ENCODE measurements around the gene YIF1A. TPM values are rescaled to one million over a fixed set of nuclear protein-coding genes. Genes with fewer than 3 reads are reported as not detected.
"Not testable (repeated sequence)": the region's sequence is repeated elsewhere in the genome, so short reads cannot be mapped to it uniquely, and the experiment has no call there.

The YIF1A gene
- polyA plus RNA-seq, 1 donor from 2014 or later = 72.5 TPM

GRCh38 chr11:66277471-66278362, 11.2 kb downstream of the YIF1A start, which contains the start of gene CNIH2:
Gene CNIH2, plus strand, starts transcription at chr11:66278175. Its CDS starts 282 bp downstream, at chr11:66278457.
- Mint-ChIP-seq H3K4me3 (peak within 1 kb of the TSS; percentile 55 to 72 (median 64)), H3K36me3 (peaks cover 3% of the 10 kb centered on the region), H3K4me1 (peaks cover 14 to 19% (median 17%) of the 10 kb centered on the region in 3 donors), H3K9me3 (no peaks in the 10 kb centered on the region), H3K27me3 (peaks cover 4% of the 10 kb centered on the region), H3K27ac (peak within 1 kb of the TSS in 1 of 3 donors; percentile 68)

- H3K9me3 Mint-ChIP-seq, H3K27me3 Mint-ChIP-seq, H3K36me3 Mint-ChIP-seq: not testable (repeated sequence)
- Mint-ChIP-seq H3K4me3 (peak overlapping the region; percentile 39 to 71 (median 62)), H3K27ac (peak overlapping the region in 1 of 3 donors; percentile 68), H3K4me1 (peaks cover 7 to 14% (median 13%) of the 10 kb centered on the region in 3 donors)
Measured at GRCh38 chr11:66277064-66277463, 11.9 kb downstream of the YIF1A start.

DNA sequence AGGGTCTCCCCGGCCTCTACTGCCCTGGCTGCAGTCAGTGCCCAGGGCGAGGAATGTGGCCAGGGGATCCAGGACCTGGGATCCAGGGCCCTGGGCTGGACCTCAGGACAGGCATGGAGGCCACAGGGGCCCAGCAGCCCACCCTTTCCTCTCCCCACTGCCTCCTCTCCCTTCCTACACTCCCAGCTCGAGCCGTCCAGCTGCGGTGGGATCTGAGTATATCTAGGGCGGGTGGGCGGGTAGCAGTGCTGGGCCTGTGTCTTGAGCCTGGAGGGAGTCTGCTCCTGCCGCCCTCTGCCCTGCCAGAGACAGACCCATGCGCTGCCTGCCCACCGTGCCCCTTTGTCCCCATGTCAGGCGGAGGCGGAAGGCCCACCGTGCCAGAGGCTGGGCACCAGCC, 12.3 kb downstream of the YIF1A start:
- peaks cover 5 to 11% (median 10%) of the 10 kb centered on the region in 3 donors for H3K4me1 Mint-ChIP-seq
- H3K9me3 Mint-ChIP-seq, H3K36me3 Mint-ChIP-seq, H3K27me3 Mint-ChIP-seq: not testable (repeated sequence)
- H3K27ac Mint-ChIP-seq = peak overlapping the region in 1 of 3 donors; percentile 71
- peak overlapping the region in 2 of 4 donors; percentile 39 to 70 for H3K4me3 Mint-ChIP-seq

GRCh38 chr11:66275984-66276612, 12.8 kb downstream of the YIF1A start:
- peaks cover 4% of the 10 kb centered on the region for H3K27me3 Mint-ChIP-seq
- H3K4me1 Mint-ChIP-seq = peaks cover 2 to 6% (median 5%) of the 10 kb centered on the region in 3 donors
- peak overlapping the region in 2 of 4 donors; percentile 50 to 61 for H3K4me3 Mint-ChIP-seq
- peak overlapping the region in 1 of 3 donors; percentile 71 for H3K27ac Mint-ChIP-seq
- H3K9me3 Mint-ChIP-seq = no peaks in the 10 kb centered on the region
- H3K36me3 Mint-ChIP-seq = peaks cover 5% of the 10 kb centered on the region

DNA sequence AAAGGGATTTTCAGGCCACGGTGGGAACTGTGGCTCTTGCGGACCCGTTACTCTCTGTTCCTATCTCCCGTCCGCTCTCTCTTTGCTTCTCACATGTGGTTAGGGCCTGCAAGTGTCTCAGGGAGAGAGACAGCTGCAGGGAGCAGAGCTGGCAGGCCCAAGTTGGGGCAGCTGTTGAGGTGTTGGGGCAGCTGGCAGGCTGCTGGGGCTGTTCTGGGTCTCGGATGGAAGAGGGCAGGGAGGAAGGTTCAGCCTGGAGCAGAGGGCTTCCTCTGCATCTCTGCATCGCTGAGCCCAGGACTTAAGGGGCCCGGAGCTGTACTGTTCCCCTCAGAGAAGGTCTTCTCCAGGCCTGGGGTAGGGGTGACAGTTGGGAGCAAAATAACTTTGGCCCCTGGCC, 13.5 kb downstream of the YIF1A start:
- Mint-ChIP-seq H3K9me3 (no peaks in the 10 kb centered on the region), H3K27me3 (peaks cover 4% of the 10 kb centered on the region), H3K27ac (peak overlapping the region in 1 of 3 donors; percentile 73), H3K4me3 (peak overlapping the region in 1 of 4 donors; percentile 23), H3K36me3 (peaks cover 5% of the 10 kb centered on the region), H3K4me1 (peaks cover 0 to 6% (median 4%) of the 10 kb centered on the region in 3 donors)

DNA sequence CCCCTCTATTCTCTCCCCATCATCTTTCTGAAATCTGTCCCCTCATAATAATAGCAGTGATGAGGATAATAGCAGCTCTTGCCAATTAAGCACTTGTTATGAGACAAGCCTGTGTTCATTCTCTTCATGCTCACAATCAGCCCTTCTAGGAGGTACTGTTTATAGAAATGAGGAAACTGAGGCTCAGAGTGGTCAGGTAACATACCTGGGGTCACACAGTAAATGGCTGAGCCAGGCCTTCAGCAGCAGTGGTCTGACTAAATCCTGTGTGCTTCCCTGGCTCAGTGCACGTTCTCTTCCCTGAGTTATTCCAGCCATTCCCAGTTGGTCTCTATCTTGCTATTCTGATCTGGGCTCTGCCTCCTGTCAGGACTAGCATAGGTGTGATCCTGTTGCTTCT, 14.7 kb downstream of the YIF1A start:
- Mint-ChIP-seq H3K4me3 (no peak overlapping the region), H3K9me3 (no peaks in the 10 kb centered on the region), H3K4me1 (peaks cover 0 to 14% (median 11%) of the 10 kb centered on the region in 3 donors), H3K27me3 (peaks cover 1% of the 10 kb centered on the region), H3K36me3 (peaks cover 5% of the 10 kb centered on the region), H3K27ac (peak overlapping the region in 2 of 3 donors; percentile 3 to 30)

- Mint-ChIP-seq H3K27me3 (no peaks in the 10 kb centered on the region), H3K27ac (peak overlapping the region in 2 of 3 donors; percentile 26 to 71), H3K4me1 (peaks cover 6 to 20% (median 10%) of the 10 kb centered on the region in 3 donors), H3K9me3 (no peaks in the 10 kb centered on the region), H3K36me3 (peaks cover 5% of the 10 kb centered on the region), H3K4me3 (peak overlapping the region in 2 of 4 donors; percentile 38 to 75)
Measured at GRCh38 chr11:66272596-66272995, 16.3 kb downstream of the YIF1A start.

- peaks cover 6 to 25% (median 15%) of the 10 kb centered on the region in 3 donors for H3K4me1 Mint-ChIP-seq
- no peaks in the 10 kb centered on the region for H3K27me3 Mint-ChIP-seq
- H3K9me3 Mint-ChIP-seq = no peaks in the 10 kb centered on the region
- peaks cover 5% of the 10 kb centered on the region for H3K36me3 Mint-ChIP-seq
- H3K4me3 Mint-ChIP-seq = peak overlapping the region in 1 of 4 donors; percentile 21
- H3K27ac Mint-ChIP-seq = peak overlapping the region in 2 of 3 donors; percentile 43 to 72
Measured at GRCh38 chr11:66271816-66272215, 17.1 kb downstream of the YIF1A start.

- Mint-ChIP-seq H3K4me1 (peaks cover 6 to 25% (median 17%) of the 10 kb centered on the region in 3 donors), H3K27ac (peak overlapping the region; percentile 96 to 99 (median 97)), H3K27me3 (no peaks in the 10 kb centered on the region), H3K4me3 (peak overlapping the region; percentile 91 to 96 (median 94)), H3K9me3 (no peaks in the 10 kb centered on the region), H3K36me3 (peaks cover 5% of the 10 kb centered on the region)
Measured at GRCh38 chr11:66268952-66269905, 19.7 kb downstream of the YIF1A start.

GRCh38 chr11:66268244-66268951, 20.5 kb downstream of the YIF1A start, which contains the start of gene RAB1B:
Gene RAB1B, plus strand, starts transcription at chr11:66268639. Its CDS starts 41 bp downstream, at chr11:66268680.
- Mint-ChIP-seq H3K27me3 (no peaks in the 10 kb centered on the region), H3K36me3 (peaks cover 2% of the 10 kb centered on the region), H3K4me3 (peak within 1 kb of the TSS; percentile 91 to 96 (median 94)), H3K27ac (peak within 1 kb of the TSS; percentile 96 to 99 (median 97)), H3K4me1 (peaks cover 6 to 23% (median 17%) of the 10 kb centered on the region in 3 donors), H3K9me3 (no peaks in the 10 kb centered on the region)

DNA sequence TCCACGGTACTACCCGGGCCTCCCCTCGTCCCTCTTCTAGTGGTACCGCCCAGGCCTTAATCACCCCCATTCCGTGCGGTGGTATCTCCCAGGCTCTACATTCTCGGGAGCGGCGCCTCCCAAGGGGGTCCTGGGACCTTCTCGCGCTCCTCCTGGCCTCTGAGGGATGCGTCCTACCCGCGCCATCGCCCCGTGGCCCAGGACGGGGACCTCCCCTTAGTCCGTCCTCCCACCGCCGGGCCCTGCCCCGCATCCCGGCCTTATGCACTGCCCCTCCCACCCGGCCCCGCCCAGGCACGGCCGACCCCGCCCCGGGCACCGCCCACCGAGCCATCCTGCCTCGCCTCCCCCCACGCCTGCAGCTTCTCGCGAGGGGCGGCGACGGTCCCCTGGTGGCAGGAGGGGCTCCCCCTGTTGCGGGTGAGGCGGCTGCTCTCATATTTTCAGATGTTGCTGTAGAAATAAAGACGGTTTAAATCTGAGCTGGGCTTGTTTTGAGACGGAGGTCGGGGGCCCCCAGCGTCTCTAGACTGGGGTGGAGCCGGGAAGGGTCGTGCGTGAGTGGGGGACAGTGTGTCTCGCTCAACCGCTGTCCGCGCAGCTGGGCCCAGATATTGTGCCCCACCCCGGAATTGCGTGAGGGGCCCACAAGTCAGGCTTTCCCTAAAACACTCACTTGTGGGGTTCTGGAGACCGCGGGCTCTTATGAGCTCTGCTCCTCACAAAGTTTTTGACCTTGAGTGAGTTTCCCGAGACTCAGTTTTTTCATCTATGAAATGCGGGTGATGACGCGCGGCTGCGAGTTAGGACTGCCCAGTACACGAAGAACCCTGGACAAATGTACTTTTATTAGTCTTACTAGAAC, 21.3 kb downstream of the YIF1A start:
- H3K4me3 Mint-ChIP-seq = peak overlapping the region; percentile 91 to 96 (median 94)
- peaks cover under 1% of the 10 kb centered on the region for H3K36me3 Mint-ChIP-seq
- no peaks in the 10 kb centered on the region for H3K9me3 Mint-ChIP-seq
- H3K4me1 Mint-ChIP-seq = peaks cover 6 to 21% (median 17%) of the 10 kb centered on the region in 3 donors
- H3K27me3 Mint-ChIP-seq = no peaks in the 10 kb centered on the region
- H3K27ac Mint-ChIP-seq = peak overlapping the region; percentile 96 to 99 (median 97)

- Mint-ChIP-seq H3K9me3 (no peaks in the 10 kb centered on the region), H3K4me3 (peak overlapping the region; percentile 91 to 96 (median 94)), H3K27me3 (no peaks in the 10 kb centered on the region), H3K36me3 (no peaks in the 10 kb centered on the region), H3K4me1 (peaks cover 6 to 23% (median 17%) of the 10 kb centered on the region in 3 donors), H3K27ac (peak overlapping the region in 2 of 3 donors; percentile 96 to 97)
Measured at GRCh38 chr11:66267039-66267378, 21.9 kb downstream of the YIF1A start.
